RWPE2 (cell line): Measurements from ENCODE around the gene STAG2.
"Not testable (repeated sequence)": the region's sequence is repeated elsewhere in the genome, so short reads cannot be mapped to it uniquely, and the experiment has no call there.

ENCODE experiments used
- ATAC-seq: fragments of 200-7000 bp; cut with Tn5 transposase; 3 replicates; pipeline ENCODE4 v1.9.1; 2021; ENCODE audit warnings: low read depth
- DNase-seq: peaks from one replicate; pipeline ENCODE4 v3.0.0-alpha.2; 2020; ENCODE audit warnings: low spot score
- H3K27ac ChIP-seq: fragments of 450-650 bp; 2 replicates; pipeline ENCODE4 v1.5.1; 2017; ENCODE audit warnings: mild to moderate bottlenecking; ENCODE audit not compliant: poor library complexity, severe bottlenecking
- H3K27me3 ChIP-seq: fragments of 250-450 bp; sonication (Bioruptor Pico); 2 replicates; pipeline ENCODE4 v1.5.1; 2021; ENCODE audit warnings: mild to moderate bottlenecking, moderate library complexity; ENCODE audit not compliant: insufficient read depth, poor library complexity, severe bottlenecking
- H3K36me3 ChIP-seq: fragments of 250-450 bp; sonication (Bioruptor Pico); 2 replicates; pipeline ENCODE4 v1.5.1; 2020; ENCODE audit warnings: low read depth, mild to moderate bottlenecking, moderate library complexity
- H3K4me1 ChIP-seq: fragments of 250-450 bp; sonication (Bioruptor Pico); 2 replicates; pipeline ENCODE4 v1.5.1; 2021; ENCODE audit warnings: mild to moderate bottlenecking, moderate library complexity; ENCODE audit not compliant: insufficient read depth, poor library complexity, severe bottlenecking
- H3K4me3 ChIP-seq: fragments of 250-450 bp; sonication (Bioruptor Pico); 2 replicates; pipeline ENCODE4 v1.5.1; 2021; ENCODE audit warnings: mild to moderate bottlenecking, moderate library complexity; ENCODE audit not compliant: severe bottlenecking
- H3K9me3 ChIP-seq: fragments of 250-450 bp; sonication (Bioruptor Pico); 2 replicates; pipeline ENCODE4 v1.5.1; 2021; ENCODE audit warnings: mild to moderate bottlenecking, moderate library complexity; ENCODE audit not compliant: severe bottlenecking
- CTCF ChIP-seq: fragments of 450-650 bp; IDR thresholded peaks from one replicate; pipeline ENCODE4 v1.5.1; 2017; ENCODE audit warnings: mild to moderate bottlenecking, moderate library complexity; ENCODE audit not compliant: poor library complexity, severe bottlenecking

The STAG2 gene

GRCh38 chrX:124087000-124087746 is 125.7 kb downstream of the STAG2 start:
- peaks cover 62% of the 10 kb centered on the region for H3K36me3 ChIP-seq
- TF ChIP-seq CTCF: no peak
- DNase-seq (no peak), ATAC-seq (no peak)
- H3K4me3 ChIP-seq: no peak overlapping the region
- H3K9me3 ChIP-seq: no peaks in the 10 kb centered on the region
- H3K27ac ChIP-seq: no peak overlapping the region
- no peaks in the 10 kb centered on the region for H3K4me1 ChIP-seq
- H3K27me3 ChIP-seq: no peaks in the 10 kb centered on the region

DNA sequence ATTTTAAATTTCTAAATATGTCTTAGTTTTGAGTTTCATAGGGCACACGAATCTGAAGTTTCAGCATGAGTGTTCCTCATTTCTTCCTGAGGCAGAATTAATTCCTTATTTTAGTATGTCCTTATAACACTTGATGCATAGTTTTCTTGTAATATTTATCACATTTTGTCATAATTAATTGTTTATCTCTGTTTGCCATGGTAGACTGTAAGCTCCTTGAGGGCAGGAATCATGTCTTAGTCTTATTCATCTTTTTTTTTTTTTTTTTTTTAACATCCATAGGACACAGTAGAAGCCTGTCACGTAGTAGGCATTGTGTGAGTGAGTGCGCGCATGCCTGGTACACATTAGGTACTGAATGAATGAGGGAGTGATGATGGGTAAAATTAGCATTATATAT is 131.7 kb downstream of the STAG2 start:
- ATAC-seq (no peak), DNase-seq (no peak)
- no peaks in the 10 kb centered on the region for H3K27me3 ChIP-seq
- no peak for TF ChIP-seq CTCF
- peaks cover 34% of the 10 kb centered on the region for H3K36me3 ChIP-seq
- H3K4me1 ChIP-seq: no peaks in the 10 kb centered on the region
- no peaks in the 10 kb centered on the region for H3K9me3 ChIP-seq
- H3K27ac ChIP-seq: no peak overlapping the region
- no peak overlapping the region for H3K4me3 ChIP-seq

GRCh38 chrX:124097116-124097515 is 135.6 kb downstream of the STAG2 start:
- no peak for TF ChIP-seq CTCF
- ATAC-seq (no peak), DNase-seq (no peak)
- no peaks in the 10 kb centered on the region for H3K9me3 ChIP-seq
- H3K27ac ChIP-seq: no peak overlapping the region
- H3K4me1 ChIP-seq: no peaks in the 10 kb centered on the region
- H3K36me3 ChIP-seq: peaks cover 39% of the 10 kb centered on the region
- no peak overlapping the region for H3K4me3 ChIP-seq
- no peaks in the 10 kb centered on the region for H3K27me3 ChIP-seq

DNA sequence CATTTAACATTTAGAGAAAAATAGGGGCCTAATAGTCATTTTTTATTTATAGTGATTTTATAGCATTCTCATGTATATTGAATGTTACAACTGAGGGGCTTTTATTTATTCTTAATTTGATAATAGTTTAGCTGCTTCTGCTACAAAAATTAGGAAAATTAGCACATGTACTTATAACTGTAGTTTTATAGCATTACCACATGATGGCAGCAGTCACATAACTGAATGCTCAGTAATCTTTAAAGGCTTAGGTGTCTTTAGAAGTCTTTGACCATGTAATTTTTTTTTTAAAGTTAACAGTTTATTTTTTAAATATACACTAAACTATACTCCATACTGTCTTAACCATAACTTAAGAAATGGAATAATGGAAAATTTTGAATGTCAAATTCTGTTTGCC is 136.6 kb downstream of the STAG2 start:
- H3K27ac ChIP-seq: no peak overlapping the region
- peaks cover 29% of the 10 kb centered on the region for H3K36me3 ChIP-seq
- ATAC-seq: no peak
- no peaks in the 10 kb centered on the region for H3K4me1 ChIP-seq
- no peak overlapping the region for H3K4me3 ChIP-seq
- DNase-seq: no peak
- H3K27me3 ChIP-seq: no peaks in the 10 kb centered on the region
- no peaks in the 10 kb centered on the region for H3K9me3 ChIP-seq
- TF ChIP-seq CTCF: peak; percentile 71

DNA sequence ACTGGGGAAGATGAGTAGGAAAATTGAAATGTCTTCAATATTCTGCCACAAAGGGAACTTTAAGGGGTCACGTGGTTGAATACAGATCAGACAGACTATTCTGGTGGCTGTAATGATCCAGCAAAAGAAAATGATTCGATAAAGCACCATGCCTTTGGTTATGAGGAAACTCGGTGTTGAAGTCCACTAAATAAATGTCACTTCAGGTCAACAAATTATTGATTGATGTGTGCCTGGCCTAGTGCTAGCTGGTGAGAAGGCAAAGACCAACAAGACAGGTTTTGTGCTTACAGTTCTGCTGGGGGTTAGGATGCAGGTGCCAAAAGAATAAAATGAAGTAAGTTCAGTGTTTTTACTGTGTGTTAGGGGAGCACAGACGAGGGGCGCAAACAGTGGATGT is 142.5 kb downstream of the STAG2 start:
- DNase-seq (no peak), ATAC-seq (no peak)
- Histone ChIP-seq H3K4me1 (no peaks in the 10 kb centered on the region), H3K36me3 (peaks cover 16% of the 10 kb centered on the region), H3K4me3 (no peak overlapping the region), H3K27ac (no peak overlapping the region), H3K27me3 (no peaks in the 10 kb centered on the region), H3K9me3 (no peaks in the 10 kb centered on the region)
- TF ChIP-seq CTCF: no peak

GRCh38 chrX:124104512-124104911 is 143.0 kb downstream of the STAG2 start:
- H3K4me1 ChIP-seq, ATAC-seq, H3K9me3 ChIP-seq, H3K4me3 ChIP-seq, DNase-seq, H3K27me3 ChIP-seq, H3K27ac ChIP-seq: not testable (repeated sequence)
- peaks cover 12% of the 10 kb centered on the region for H3K36me3 ChIP-seq
